GM10847 (cell line): ENCODE measurements around the gene ZSWIM8.
A peak's percentile ranks its signal among the peaks of the same experiment; 100 is the strongest.

Experiments used
- POLR2A ChIP-seq: IDR thresholded peaks from 2 replicates; pipeline ENCODE4 v1.6.1; 2011; ENCODE audit not compliant: insufficient read length; ENCODE audit errors: extremely low read depth

ZSWIM8 gene

GRCh38 chr10:73771722-73772280, 13.6 kb upstream of the ZSWIM8 start:
- no peak for TF ChIP-seq POLR2A

GRCh38 chr10:73772281-73773151, 12.9 kb upstream of the ZSWIM8 start:
- TF ChIP-seq POLR2A: peak; percentile 54

DNA sequence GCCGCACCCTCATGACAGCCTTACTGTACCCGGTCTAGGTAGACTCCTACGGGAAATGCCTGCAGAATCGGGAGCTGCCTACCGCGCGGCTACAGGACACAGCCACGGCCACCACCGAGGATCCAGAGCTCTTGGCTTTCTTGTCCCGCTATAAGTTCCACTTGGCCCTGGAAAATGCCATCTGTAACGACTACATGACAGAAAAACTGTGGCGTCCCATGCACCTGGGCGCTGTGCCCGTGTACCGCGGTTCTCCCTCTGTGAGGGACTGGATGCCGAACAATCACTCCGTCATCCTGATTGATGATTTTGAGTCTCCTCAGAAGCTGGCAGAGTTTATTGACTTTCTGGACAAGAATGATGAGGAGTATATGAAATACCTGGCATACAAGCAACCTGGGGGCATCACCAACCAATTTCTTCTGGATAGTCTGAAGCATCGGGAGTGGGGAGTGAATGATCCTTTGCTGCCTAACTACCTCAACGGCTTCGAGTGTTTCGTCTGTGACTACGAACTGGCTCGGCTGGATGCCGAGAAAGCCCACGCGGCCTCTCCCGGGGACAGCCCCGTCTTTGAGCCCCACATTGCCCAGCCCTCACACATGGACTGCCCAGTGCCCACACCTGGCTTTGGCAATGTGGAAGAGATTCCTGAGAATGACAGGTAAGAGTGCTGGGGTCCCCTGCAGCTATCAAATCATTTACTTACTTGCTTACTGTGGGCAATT, 12.1 kb upstream of the ZSWIM8 start:
- no peak for TF ChIP-seq POLR2A

DNA sequence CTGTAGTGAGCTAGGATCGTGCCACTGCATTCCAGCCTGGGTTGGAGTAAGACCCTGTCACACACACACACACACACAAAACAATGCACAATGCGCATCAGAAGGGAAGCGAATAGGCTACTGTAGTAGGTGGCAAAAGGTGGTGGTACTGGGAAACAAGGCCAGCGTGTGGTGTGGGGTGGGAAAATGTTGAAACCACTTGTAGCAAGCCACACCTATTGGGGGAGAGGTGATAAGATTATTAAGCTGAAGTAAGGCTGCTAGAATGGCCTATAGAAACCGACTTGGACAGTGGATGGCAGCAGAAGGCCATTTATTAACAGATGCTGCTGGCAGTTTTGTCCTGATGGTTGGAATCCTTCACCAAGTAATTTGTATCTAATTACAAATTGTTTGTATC, 10.8 kb upstream of the ZSWIM8 start:
- no peak for TF ChIP-seq POLR2A

DNA sequence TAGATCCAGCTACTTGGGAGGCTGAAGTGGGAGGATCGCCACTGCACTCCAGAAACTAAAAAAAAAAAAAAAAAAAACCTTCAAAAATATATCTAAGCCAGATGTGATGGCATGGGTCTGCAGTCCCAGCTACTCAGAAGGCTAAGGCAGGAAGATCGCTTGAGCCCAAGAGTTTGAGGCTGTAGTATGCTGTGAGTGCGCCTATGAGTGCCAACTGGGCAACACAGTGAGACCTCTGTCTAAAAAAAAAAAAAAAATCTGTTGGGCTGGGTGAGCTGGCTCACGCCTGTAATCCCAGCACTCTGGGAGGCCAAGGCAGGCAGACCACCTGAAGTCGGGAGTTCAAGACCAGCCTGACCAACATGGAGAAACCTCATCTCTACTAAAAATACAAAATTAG, 6.4 kb upstream of the ZSWIM8 start:
- no peak for TF ChIP-seq POLR2A

DNA sequence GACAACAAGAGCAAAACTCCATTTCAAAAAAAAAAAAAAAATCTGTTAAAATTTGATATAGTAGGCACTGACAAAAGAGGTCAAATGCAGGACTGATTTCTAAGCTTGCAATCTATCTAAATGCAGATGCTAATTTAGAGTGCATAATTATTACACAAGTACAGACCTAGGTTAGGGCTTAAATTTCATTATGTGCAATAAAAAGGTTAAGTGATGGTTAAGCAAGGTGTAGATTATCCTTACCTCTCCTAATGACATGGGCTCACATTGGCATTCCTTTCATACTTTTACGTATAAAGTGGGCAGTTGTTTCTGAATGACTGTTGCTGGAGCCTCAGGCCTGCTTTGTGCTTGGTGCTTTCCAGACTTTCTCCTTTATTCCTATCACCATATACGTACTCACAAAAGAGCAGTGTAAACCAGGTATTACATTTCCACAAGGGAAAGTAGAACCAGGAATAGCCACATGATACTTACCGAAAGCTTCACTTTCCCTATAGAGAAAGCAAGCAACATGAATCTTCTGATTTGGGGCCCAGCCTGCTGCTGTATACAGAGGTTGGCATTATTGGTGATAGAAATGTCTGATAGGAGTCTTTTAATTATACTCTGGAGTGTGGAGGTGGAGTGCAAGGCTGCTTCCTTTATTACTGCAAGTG, 5.7 kb upstream of the ZSWIM8 start:
- no peak for TF ChIP-seq POLR2A

DNA sequence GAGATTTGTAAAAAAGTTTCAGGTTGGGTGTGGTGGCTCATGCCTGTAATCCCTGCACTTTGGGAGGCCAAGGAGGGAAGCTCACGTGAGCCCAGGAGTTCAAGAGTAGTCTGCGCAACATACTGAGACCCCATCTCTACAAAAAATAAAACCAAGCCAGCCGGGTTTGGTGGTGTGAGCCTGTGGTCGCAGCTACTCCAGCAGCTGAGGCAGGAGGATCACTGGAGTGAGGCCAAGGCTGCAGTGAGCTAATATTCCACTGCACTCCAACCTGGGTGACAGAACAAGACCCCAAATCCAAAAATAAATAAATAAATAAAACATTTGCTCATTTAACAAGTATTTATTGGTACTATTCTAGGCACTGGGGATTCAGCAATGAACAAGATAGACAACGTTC, 5.1 kb upstream of the ZSWIM8 start:
- no peak for TF ChIP-seq POLR2A

GRCh38 chr10:73780966-73781365, 4.4 kb upstream of the ZSWIM8 start:
- no peak for TF ChIP-seq POLR2A

GRCh38 chr10:73781548-73781878, 3.9 kb upstream of the ZSWIM8 start:
- TF ChIP-seq POLR2A: no peak

- peak; percentile 93 for TF ChIP-seq POLR2A
Measured at GRCh38 chr10:73781879-73782748, 3.3 kb upstream of the ZSWIM8 start, which contains the start of gene CHCHD1. CHCHD1 (plus strand) TSS chr10:73782048; CDS start chr10:73782076, 28 bp downstream.

DNA sequence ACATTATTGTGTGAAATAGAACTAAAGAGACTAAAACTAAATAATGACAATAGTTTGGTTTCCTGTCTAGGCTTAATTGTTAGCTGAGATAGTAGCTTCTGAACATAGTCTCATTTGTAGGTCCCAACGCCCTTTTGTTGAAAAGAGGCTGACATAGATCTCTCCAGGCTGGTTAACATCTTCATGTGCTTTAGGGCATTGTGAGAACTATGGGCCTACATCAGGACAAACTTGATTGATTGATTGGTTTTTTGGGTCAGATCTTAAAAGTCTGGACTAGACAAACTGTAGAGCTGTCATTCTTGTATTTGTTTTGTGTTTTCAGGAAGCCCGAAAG, 2.7 kb upstream of the ZSWIM8 start:
- TF ChIP-seq POLR2A: no peak

GRCh38 chr10:73785721-73786511, 510 bp downstream of the ZSWIM8 start:
- TF ChIP-seq POLR2A: no peak

GRCh38 chr10:73786512-73786885, 1.1 kb downstream of the ZSWIM8 start:
- TF ChIP-seq POLR2A: no peak
